ENCODE data around the gene GJD3.

The GJD3 gene

DNA sequence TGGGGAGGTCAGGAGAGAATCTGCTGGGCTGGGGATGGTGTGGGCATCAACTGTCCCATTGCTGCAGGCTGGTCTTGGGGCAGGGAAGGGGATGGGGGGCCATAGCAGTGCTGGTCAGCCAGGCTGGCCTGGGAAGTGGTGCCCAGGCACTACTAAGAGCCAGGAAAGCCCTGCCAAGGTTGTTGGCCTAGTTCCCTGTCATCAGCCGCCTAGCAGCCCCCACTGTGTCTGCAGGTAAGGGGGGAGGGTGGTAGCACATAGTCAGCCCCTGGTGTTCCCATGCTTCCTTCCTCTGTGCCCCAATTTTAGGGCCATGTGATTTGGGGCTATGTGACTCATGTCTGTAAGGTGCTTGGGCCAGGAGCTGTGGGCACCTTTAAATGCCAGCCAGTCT is 17.8 kb downstream of the GJD3 start:
- TF ChIP-seq, protein P1, sequence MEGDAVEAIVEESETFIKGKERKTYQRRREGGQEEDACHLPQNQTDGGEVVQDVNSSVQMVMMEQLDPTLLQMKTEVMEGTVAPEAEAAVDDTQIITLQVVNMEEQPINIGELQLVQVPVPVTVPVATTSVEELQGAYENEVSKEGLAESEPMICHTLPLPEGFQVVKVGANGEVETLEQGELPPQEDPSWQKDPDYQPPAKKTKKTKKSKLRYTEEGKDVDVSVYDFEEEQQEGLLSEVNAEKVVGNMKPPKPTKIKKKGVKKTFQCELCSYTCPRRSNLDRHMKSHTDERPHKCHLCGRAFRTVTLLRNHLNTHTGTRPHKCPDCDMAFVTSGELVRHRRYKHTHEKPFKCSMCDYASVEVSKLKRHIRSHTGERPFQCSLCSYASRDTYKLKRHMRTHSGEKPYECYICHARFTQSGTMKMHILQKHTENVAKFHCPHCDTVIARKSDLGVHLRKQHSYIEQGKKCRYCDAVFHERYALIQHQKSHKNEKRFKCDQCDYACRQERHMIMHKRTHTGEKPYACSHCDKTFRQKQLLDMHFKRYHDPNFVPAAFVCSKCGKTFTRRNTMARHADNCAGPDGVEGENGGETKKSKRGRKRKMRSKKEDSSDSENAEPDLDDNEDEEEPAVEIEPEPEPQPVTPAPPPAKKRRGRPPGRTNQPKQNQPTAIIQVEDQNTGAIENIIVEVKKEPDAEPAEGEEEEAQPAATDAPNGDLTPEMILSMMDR (IDR thresholded peaks at IDR 0.05; ENCODE audit: low read depth, low read length): no peak
- Histone ChIP-seq H3K9me3 (ENCODE audit: severe bottlenecking) (no peaks in the 10 kb centered on the region), H3K4me3 (ENCODE audit: low read depth, low read length) (no peak overlapping the region), H3K27ac (peak overlapping the region; percentile 15; the same call in 1 of the 2 replicates), H3K27me3 (ENCODE audit: insufficient read depth, low read depth, severe bottlenecking) (no peaks in the 10 kb centered on the region), H3K36me3 (peaks cover 25% of the 10 kb centered on the region)
- DNase-seq: no peak

- TF ChIP-seq, protein P1 (IDR thresholded peaks at IDR 0.05; ENCODE audit: low read depth, low read length): no peak
- H3K4me3 ChIP-seq (ENCODE audit: low read depth, low read length): peak overlapping the region; percentile 53
- DNase-seq: no peak
- H3K27me3 ChIP-seq (ENCODE audit: insufficient read depth, low read depth, severe bottlenecking): no peaks in the 10 kb centered on the region
- H3K27ac ChIP-seq: peak overlapping the region; percentile 69
- no peaks in the 10 kb centered on the region for H3K9me3 ChIP-seq (ENCODE audit: severe bottlenecking)
- H3K36me3 ChIP-seq: peaks cover 23% of the 10 kb centered on the region
Observed at GRCh38 chr17:40345994-40346764, 18.4 kb downstream of the GJD3 start.

- Histone ChIP-seq H3K4me3 (ENCODE audit: low read depth, low read length) (peak overlapping the region; percentile 53), H3K9me3 (ENCODE audit: severe bottlenecking) (no peaks in the 10 kb centered on the region)
- DNase-seq: peak; percentile 89
Observed at GRCh38 chr17:40345161-40345993, 19.2 kb downstream of the GJD3 start.

DNA sequence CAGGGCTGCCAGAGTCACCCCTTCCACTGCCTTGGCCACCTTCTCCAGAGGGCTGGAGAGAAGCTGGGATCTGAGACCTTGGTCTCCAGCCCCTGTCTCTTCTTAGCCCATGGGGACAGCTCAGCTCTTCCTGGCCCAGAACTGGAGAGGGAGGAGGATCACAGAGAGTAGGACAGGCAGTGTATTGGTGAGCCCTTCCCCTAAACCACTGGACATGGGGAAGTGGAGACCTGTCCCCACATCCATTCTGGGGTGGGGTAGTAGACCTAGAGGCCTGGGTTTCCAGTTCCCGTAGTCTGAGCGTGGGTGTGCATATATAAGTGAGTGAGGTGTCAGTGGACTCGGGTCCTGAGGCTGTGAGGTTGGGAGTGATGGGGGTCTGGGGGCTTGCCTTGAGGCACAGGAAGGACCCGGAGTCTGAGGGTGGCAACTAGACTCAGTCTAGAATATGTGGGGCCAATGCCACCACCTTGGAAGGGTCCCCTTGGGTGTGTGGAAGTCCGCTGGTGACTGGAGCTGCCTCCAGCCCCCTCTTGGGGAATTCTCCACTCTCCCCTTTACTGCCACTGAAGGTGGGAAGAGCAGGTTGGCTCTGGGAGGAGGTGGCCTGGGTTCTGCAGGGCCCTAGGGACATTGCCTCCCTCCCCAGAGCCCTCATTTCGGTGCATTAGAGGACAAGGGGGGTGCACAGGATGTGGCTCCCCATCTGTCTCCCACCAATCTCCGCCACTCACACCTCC is 19.9 kb downstream of the GJD3 start:
- DNase-seq: no peak
- peak overlapping the region; percentile 53 for H3K4me3 ChIP-seq (ENCODE audit: low read depth, low read length)

More at GRCh38 chr17:40345161-40345993, 19.2 kb downstream of the GJD3 start:
- Histone ChIP-seq H3K27me3 (ENCODE audit: insufficient read depth, low read depth, severe bottlenecking) (no peaks in the 10 kb centered on the region), H3K36me3 (peaks cover 23% of the 10 kb centered on the region), H3K27ac (peak overlapping the region; percentile 69)
- TF ChIP-seq, protein P1 (IDR thresholded peaks at IDR 0.05; ENCODE audit: low read depth, low read length): no peak

More for the DNA sequence above, 19.9 kb downstream of the GJD3 start:
- peak overlapping the region; percentile 69 for H3K27ac ChIP-seq
- no peaks in the 10 kb centered on the region for H3K27me3 ChIP-seq (ENCODE audit: insufficient read depth, low read depth, severe bottlenecking)
- no peaks in the 10 kb centered on the region for H3K9me3 ChIP-seq (ENCODE audit: severe bottlenecking)
- H3K36me3 ChIP-seq: peaks cover 15% of the 10 kb centered on the region
- TF ChIP-seq, protein P1 (IDR thresholded peaks at IDR 0.05; ENCODE audit: low read depth, low read length): no peak

All from WERI-Rb-1 (cell line).